Hematopoietic multipotent progenitor cell treated with erythropoietin and hydrocortisone succinate and interleukin-3 and kit ligand, for 4 days (in vitro differentiated cells): ENCODE data around the gene HGS.

Experiments
- DNase-seq: peaks from one replicate; pipeline ENCODE4 v3.0.0-alpha.2; 2015

HGS gene, protein sequence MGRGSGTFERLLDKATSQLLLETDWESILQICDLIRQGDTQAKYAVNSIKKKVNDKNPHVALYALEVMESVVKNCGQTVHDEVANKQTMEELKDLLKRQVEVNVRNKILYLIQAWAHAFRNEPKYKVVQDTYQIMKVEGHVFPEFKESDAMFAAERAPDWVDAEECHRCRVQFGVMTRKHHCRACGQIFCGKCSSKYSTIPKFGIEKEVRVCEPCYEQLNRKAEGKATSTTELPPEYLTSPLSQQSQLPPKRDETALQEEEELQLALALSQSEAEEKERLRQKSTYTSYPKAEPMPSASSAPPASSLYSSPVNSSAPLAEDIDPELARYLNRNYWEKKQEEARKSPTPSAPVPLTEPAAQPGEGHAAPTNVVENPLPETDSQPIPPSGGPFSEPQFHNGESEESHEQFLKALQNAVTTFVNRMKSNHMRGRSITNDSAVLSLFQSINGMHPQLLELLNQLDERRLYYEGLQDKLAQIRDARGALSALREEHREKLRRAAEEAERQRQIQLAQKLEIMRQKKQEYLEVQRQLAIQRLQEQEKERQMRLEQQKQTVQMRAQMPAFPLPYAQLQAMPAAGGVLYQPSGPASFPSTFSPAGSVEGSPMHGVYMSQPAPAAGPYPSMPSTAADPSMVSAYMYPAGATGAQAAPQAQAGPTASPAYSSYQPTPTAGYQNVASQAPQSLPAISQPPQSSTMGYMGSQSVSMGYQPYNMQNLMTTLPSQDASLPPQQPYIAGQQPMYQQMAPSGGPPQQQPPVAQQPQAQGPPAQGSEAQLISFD

DNA sequence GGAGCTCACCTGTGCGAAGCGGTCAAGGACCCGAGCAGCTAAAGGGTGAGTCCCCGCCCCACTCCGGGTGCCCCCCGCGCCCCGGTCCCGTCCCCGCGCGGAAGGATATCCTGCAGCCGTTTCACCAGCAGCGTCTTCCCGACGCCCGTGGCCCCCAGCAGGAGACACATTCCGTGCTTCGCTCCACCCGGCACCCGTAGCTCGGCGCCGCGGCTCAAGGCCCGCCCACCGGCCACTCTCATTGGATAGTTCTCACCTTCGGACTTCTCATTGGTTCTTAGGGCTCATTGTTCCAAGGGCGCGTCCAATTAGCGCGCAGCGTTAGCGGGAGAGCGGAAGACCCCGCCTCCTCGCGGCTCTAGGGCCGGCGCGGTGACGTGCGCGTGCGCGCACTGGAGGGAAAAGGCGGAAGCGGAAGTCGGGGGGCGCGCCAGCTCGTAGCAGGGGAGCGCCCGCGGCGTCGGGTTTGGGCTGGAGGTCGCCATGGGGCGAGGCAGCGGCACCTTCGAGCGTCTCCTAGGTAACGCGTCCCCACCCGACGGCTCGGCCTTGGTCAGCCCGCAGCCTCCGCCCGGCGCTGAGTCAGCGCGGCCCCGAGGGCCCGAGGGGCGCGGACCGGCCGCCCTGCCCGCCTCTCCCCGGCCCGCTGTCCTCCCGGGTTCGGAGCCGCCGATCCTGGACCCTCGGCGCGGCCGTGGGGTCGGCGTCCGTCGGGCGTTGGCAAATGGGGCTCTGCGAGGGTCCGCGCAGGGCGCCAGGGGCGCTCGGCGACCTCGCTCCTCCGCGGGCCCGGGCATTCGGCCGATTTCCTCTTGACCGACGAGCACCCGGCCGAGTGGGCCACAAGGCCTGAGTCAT is at the start of gene HGS, which contains the start of gene ARL16:
Gene HGS, plus strand, starts transcription at position 428 of the 858 bp plus-strand sequence. Its CDS starts 56 bp downstream, at position 484.
Gene ARL16, minus strand, starts transcription at position 214 of the 858 bp plus-strand sequence. Its CDS starts 44 bp downstream, at position 170.
- peak; percentile 99 for DNase-seq

DNA sequence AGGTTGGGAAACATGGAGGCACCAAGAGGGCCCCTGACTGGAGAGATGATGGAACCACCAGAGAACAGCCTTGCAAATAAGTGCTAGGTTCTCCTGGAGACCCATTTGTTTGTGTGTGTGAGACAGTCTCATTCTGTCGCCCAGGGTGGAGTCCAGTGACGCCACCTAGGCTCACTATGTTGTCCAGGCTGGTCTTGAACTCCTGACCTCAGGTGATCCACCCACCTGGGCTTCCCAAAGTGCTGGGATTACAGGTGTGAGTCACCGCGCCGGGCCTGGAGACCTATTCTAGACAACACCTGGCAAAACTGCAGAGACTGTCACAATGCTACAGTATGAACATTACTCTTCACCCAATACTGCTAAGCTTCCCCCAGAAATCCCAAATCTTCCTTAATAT is 48.4 kb upstream of the HGS start:
- no peak for DNase-seq

DNA sequence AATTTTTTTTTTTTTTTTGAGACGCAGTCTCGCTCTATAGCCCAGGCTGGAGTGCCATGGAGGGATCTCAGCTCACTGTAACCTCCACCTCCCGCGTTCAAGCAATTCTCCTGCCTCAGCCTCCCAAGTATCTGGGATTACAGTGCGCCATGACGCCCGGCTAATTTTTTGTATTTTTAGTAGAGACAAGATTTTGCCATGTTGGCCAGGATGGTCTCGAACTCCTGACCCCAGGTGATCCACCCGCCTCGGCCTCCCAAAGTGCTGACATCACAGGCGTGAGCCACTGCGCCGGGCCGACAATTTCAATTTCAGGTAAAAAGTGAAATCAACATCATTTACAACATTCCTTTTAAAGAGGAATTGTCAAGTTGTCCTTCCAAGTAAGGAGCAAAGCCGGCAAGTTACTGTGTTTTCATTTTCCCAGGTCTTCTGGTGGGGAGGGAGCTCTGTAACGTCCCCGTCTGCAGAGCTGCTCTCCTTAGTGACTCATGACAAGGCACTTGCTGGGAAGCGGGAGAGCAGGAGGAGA is 47.8 kb upstream of the HGS start:
- peak; percentile 49 for DNase-seq

DNA sequence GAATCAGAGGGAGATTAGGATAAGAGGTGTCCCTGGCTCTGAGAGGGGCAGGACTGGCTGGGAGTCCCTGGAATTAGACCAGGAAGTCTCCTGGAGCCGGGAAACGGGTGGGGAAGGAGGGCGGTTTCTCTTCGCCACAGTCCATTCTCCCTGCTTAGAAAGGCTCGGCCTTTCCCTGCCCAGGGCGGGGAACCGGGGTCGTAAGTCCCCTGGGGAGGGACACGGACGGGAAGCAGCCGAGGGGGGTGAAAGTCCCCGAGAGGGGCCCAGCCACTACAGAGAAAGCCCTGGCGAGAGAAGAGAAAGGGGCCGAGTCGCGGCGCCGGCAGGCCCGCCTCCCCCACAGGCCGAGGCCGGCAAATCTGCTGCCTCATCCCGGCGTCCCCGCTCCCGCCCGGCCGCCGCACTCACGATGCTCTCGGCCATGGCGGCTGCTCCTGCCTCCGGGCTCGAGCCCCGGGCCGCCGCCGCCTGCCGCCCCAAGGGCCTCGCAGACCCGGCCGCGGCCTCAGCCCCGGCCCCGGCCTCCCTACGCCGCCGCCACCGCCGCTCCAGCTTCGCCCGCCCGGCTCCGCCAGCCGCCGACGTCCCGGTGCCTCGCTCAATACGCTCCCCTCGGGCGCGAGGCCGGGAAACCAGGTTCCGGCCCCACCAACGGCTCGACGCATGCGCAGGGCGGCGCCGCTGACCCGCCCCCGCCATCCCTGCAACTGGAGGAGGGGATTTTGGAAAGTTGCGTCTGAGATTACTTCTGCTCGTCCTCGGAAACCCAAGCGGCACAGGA is 47.1 kb upstream of the HGS start, which contains the start of the genes NPLOC4 and TSPAN10:
Gene NPLOC4, minus strand, starts transcription at position 608 of the 784 bp plus-strand sequence. Its CDS starts 182 bp downstream, at position 426.
Gene TSPAN10, plus strand, starts transcription at position 692 of the 784 bp plus-strand sequence. CDS start 5,217 bp downstream, outside the sequence.
- DNase-seq = peak; percentile 92

DNA sequence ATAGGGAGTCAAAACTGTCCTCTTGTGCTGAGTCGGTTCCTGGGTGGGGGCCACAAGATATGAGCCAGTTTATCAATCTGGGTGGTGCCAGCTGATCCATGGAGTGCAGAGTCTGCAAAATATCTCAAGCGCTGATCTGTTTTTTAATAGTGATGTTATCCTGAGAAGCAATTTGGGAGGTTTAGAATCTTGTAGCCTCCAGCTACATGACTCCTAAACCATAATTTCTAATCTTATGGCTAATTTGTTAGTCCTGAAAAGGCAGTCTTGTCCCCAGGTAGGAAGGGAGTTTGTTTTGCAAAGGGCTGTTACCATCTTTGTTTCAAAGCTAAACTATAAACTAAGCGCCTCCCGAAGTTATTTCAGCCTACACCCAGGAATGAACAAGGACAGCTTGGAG is 45.1 kb upstream of the HGS start:
- DNase-seq = no peak

DNA sequence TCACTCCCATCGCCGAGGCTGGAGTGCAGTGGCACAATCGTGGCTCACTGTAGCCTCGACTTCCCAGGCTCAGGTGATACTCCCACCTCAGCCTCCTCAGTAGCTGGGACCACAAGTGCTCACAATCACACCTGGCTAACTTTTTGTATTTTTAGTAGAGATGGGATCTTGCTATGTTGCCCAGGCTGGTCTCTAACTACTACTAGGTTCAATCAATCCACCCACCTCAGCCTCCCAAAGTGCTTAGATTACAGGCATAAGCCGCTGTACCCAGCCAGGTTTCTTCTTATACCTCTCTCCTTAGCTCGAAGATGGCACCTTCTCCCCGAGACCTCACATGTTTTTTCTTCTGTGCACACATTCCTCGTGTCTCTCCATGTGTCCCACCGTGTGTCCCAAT is 43.8 kb upstream of the HGS start:
- no peak for DNase-seq

DNA sequence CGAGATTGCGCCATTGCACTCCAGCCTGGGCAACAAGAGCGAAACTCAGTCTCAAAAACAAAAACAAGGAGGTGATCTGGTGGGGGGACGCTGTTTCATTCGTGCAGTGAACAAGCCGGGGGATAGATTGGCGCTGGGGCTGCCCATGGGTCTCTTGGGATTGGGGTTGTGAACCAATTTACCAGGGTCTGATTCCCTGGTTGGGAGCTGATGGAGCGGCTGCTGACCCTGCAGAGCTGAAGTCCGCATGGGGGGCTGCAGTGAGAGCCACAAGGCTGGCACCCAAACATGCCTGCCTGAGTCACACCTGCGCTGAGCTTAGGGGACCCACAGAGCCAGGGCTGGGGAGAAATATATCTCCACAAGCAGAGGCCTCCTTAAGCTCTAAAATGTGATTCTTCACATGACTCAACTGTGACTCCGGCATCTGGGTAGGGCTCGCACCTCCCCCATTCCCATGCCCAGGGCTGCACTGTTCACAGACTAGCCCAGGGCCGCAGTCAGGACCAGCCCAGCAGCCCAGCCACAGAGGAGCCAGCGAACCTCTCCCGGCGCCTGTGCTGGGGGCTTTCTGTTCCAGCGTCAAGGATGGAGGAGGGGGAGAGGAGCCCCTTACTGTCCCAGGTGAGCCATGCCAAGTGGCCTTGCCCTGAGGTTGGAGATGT is 41.9 kb upstream of the HGS start:
- DNase-seq = no peak

DNA sequence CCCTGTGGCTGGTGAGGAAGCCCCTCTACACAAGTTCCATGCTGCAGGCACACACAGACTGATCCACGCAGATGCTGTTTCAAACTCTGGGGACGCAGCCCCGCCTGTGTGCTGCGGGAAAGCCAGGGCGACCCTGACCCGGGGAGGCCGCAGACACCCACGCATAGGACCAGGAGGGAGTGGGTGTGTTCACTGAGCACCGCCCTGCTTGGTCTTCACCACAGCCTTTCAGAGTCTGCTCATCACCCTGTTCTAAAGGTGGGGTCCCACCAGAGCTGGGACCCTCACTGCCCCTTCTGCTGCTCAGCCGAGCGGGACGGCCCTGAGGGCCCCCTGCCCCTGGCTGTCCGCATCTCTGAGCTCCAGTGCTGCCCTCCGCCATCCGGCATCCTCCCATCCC is 39.3 kb upstream of the HGS start:
- no peak for DNase-seq

DNA sequence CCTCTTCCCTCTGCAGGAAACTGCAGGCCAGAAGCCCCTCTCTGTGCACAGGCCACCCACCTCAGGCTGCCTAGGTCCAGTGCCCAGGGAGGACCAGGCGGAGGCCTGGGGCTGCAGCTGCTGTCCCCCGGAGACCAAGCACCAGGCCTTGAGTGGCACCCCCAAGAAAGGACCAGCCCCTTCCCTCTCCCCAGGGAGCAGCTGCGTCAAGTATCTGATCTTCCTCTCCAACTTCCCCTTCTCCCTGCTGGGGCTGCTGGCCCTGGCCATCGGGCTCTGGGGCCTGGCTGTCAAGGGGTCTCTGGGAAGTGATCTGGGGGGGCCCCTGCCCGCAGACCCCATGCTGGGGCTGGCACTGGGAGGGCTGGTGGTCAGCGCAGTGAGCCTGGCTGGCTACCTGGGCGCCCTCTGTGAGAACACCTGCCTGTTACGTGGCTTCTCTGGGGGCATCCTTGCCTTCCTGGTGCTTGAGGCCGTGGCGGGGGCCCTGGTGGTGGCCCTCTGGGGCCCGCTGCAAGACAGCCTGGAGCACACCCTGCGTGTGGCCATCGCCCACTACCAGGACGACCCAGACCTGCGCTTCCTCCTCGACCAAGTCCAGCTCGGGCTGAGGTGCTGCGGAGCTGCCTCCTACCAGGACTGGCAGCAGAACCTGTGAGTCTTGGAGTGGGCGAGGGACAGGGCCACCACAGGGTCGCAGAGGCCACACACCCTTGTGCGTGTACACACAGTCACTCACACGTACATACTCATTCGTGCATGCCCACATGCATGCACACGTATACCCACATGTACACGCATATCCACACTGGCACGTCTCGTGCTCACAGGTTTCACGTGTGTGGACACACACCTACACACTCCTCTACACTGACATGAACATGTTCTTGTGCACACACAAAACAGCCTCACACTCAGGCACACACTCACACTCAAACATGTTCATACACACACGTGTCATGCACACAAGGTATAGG is 38.5 kb upstream of the HGS start:
- no peak for DNase-seq

DNA sequence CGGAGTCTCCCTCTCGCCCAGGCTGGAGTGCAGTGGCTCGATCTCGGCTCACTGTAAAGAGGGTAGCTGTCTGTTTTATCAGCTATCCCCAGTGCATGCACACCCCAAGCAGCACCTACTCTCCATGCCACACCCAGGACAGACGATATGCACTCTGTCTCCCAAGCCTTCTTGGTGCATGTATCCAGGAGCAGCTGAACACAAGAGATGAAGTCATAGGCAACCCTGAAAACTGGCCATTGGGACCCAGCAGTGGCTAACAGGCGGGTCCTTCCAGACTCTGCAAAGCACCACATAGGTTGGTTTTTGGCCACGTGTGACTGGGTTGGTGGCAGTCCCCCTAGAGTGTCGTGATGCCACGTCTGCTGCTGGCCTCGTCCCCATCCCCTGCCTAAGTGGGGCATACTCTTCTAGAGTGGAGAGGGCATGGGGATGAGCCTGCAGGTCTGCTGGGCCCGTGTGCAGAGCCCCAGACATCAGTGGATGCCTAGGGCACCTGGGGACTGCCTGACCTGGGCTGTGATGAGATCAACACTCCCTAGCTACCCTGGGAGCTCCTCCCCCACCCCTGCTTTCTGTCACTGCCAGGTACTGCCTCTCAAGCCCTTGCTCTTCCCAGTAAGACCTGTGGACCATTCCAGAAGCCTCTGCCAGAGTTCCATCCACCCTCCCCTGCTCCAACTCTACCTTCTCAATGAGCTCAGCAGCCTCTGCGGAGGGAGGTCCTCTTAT is 36.8 kb upstream of the HGS start:
- peak; percentile 57 for DNase-seq

DNA sequence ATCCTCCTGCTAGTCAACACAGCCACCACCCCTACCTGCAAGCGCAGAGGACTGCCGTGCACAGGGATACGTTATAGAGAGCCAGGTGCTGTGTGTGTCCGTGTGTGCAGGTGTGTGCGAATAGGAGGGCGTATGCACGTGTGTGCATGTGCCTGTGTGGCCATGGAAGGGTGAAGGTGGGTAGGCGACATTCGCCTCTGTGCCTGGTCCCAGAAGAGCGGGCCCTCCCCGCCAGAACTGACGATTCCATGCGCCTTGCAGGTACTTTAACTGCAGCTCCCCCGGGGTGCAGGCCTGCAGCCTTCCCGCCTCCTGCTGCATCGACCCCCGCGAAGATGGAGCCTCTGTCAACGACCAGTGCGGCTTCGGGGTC is 36.2 kb upstream of the HGS start:
- DNase-seq = no peak

DNA sequence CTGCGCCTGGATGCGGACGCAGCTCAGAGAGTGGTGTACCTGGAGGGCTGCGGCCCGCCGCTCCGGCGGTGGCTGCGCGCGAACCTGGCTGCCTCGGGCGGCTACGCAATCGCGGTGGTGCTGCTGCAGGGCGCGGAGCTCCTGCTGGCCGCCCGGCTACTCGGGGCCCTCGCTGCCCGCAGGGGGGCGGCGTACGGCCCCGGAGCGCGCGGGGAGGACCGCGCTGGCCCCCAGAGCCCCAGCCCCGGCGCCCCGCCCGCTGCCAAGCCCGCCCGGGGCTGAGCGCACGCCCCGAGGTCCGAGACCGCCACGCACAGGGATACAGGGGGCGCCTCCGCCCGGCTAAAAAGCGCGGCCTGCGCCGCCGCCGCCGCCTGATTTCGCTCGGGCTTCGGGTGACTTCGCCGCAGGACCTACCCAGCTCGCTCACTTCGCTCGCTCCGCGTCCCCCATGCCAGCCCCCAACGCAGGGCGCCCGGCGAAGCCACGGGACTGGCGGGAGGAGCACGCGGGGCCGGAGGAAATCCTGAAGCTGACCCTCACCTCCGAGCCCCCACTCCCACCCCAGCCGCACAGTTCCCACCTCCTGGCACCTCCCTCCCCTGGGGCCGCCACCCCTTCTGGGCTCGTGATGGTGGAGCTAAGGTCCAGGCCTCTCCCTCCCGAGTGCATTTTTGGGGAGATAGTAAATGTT is 35.7 kb upstream of the HGS start:
- no peak for DNase-seq

DNA sequence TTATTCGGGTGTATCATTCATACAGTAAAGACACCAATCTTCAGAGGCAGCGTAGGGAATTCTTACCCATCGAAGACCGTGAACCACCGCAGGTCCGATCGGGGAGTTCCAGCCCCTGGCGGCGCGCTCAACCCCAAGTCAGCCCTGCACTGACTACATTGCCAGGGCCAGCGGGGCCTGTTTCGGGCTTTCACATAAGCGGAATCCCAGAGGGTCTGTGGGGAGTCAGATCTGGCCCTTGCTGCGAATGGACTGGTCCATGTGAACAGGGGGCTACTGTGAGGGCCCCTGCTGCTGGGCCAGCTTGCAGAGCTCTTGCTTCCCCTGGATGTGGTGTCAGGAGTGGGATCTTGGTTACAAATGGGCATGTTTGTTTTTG is 35.1 kb upstream of the HGS start:
- no peak for DNase-seq

DNA sequence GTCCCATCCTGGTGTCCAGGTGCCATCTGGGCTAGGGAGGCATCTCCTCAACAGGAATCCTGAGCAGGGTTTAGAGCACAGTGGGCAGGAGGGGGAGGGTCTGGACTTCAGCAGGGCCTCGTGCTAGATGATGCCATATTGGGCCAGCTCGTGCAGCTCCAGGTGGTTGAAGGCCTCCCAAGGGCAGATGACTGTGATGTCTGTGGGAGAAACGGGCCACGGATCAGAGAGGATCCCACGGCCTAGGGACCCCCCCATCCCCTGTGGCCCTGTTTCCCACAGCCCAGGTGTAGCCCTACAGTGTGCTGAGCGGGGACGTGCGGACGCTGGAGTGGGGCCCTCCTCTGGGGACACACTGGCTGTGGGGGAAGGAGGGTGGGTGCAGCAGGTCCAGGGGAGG is 32.9 kb upstream of the HGS start:
- no peak for DNase-seq

DNA sequence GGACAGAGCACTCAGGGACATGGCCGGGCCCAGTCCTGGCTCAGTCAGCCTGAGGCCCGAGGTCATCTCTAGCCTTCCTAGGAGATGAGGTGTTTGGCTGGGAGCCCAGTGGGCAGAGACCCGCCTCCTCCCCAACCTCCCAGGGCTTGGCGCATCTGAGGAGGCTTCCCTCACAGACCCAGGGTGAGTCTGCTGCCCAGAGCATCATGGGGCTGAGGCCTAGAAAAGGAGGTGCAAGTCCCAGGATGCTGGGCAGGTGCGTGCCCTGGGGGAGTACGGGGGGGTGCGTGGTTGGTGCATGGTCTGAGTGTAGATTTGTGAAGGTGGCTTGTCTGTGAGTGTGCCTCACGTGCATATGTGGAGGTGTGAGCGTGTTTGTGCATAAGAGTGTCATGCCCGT is 32.1 kb upstream of the HGS start:
- peak; percentile 62 for DNase-seq

DNA sequence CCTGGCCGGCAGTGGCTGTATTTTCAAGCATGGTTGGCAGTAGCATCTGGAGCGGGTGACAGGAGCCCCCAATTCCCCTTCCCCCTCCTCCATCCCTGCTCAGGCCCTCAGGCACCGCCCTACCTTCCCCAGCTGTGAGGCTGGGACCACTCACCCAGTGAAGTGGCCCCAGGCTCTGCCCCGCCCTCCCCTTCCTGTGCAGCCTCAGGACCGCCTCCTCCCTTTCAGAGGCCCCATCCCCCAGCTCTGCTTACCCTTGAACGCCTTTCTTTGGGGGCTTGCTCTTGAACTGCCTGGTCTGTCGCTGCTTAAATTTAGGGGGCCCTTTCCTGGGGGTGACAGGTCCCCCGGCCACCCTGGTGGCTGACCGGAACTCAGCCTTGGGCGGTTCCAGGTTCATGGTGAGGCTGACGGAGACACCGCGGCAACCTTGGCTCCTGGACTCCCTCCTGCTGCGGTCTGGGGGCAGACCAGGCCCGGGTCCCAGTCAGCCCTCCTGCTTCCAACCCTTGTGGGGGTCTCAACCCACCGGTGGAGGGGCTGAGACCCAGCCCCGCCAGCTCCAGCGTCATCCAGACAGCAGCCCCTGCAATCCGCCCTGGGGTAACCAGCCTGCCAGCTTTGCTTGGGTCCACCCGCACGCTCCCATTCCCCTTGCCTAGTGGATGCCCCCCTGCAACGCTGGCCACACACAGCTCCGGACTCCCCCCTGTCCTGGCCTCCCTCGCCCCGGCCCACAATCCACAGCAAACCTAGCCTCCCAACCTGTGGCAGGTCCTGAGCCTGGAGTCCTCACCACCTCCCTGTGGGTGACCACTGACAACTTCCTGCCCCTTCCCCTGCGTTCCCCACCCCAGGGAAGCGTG is 30.7 kb upstream of the HGS start:
- DNase-seq = peak; percentile 80

DNA sequence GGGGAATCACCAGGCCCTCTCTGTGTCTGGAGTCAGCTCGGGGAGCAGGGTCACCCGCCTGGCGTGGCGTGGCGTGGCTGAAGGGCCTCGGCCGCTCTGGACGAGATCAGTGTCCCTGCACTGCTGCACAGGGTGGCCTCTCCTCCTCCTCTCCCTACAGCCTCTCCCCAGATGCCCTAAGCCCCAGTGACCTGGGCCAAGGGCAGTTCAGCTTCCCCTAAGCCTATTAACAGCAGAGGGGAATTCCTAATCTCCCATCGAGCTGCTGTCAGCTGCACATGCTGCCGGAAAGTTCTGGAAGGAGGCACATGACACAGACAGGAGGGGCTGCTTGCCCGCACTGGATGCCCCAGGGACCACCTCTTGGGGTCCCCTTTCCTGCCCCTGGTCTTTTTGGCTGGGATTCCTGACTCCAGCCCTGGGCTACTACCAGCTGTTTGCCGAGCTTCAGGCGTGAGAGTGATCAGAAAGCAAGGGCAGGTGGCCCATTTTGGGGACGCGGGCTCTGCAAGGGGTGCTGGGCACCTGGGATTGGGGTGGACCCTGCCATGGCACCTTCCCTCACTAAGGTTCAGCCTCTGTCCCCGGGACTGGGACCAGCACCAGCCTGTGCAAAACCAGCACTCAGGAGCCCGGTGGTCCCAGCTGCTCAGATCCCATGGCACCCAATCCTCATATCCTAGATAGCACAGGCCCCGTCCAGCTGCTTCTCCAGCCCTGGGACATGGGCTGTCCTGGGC is 28.3 kb upstream of the HGS start:
- DNase-seq = no peak
